RWPE2 (cell line): Measurements from ENCODE around the gene RASSF8.

Experiments used
- ATAC-seq: fragments of 200-7000 bp; cut with Tn5 transposase; 3 replicates; pipeline ENCODE4 v1.9.1; 2021; ENCODE audit warnings: low read depth
- DNase-seq: peaks from one replicate; pipeline ENCODE4 v3.0.0-alpha.2; 2020; ENCODE audit warnings: low spot score
- H3K27ac ChIP-seq: fragments of 450-650 bp; 2 replicates; pipeline ENCODE4 v1.5.1; 2017; ENCODE audit warnings: mild to moderate bottlenecking; ENCODE audit not compliant: poor library complexity, severe bottlenecking
- H3K27me3 ChIP-seq: fragments of 250-450 bp; sonication (Bioruptor Pico); 2 replicates; pipeline ENCODE4 v1.5.1; 2021; ENCODE audit warnings: mild to moderate bottlenecking, moderate library complexity; ENCODE audit not compliant: insufficient read depth, poor library complexity, severe bottlenecking
- H3K36me3 ChIP-seq: fragments of 250-450 bp; sonication (Bioruptor Pico); 2 replicates; pipeline ENCODE4 v1.5.1; 2020; ENCODE audit warnings: low read depth, mild to moderate bottlenecking, moderate library complexity
- H3K4me1 ChIP-seq: fragments of 250-450 bp; sonication (Bioruptor Pico); 2 replicates; pipeline ENCODE4 v1.5.1; 2021; ENCODE audit warnings: mild to moderate bottlenecking, moderate library complexity; ENCODE audit not compliant: insufficient read depth, poor library complexity, severe bottlenecking
- H3K4me3 ChIP-seq: fragments of 250-450 bp; sonication (Bioruptor Pico); 2 replicates; pipeline ENCODE4 v1.5.1; 2021; ENCODE audit warnings: mild to moderate bottlenecking, moderate library complexity; ENCODE audit not compliant: severe bottlenecking
- H3K9me3 ChIP-seq: fragments of 250-450 bp; sonication (Bioruptor Pico); 2 replicates; pipeline ENCODE4 v1.5.1; 2021; ENCODE audit warnings: mild to moderate bottlenecking, moderate library complexity; ENCODE audit not compliant: severe bottlenecking
- CTCF ChIP-seq: fragments of 450-650 bp; IDR thresholded peaks from one replicate; pipeline ENCODE4 v1.5.1; 2017; ENCODE audit warnings: mild to moderate bottlenecking, moderate library complexity; ENCODE audit not compliant: poor library complexity, severe bottlenecking

The RASSF8 gene

GRCh38 chr12:26097046-26097878 is 138.8 kb downstream of the RASSF8 start:
- Histone ChIP-seq H3K9me3 (no peaks in the 10 kb centered on the region), H3K36me3 (no peaks in the 10 kb centered on the region), H3K4me3 (no peak overlapping the region), H3K27me3 (no peaks in the 10 kb centered on the region), H3K27ac (no peak overlapping the region), H3K4me1 (peaks cover 4% of the 10 kb centered on the region)
- TF ChIP-seq CTCF = peak; percentile 87
- DNase-seq (no peak), ATAC-seq (peak; percentile 77)

- no peak for DNase-seq
- no peaks in the 10 kb centered on the region for H3K27me3 ChIP-seq
- H3K9me3 ChIP-seq = no peaks in the 10 kb centered on the region
- no peaks in the 10 kb centered on the region for H3K36me3 ChIP-seq
- no peak overlapping the region for H3K4me3 ChIP-seq
- no peak overlapping the region for H3K27ac ChIP-seq
- no peak for TF ChIP-seq CTCF
- peaks cover 4% of the 10 kb centered on the region for H3K4me1 ChIP-seq
- no peak for ATAC-seq
Measured at GRCh38 chr12:26100666-26101349, 142.3 kb downstream of the RASSF8 start.

DNA sequence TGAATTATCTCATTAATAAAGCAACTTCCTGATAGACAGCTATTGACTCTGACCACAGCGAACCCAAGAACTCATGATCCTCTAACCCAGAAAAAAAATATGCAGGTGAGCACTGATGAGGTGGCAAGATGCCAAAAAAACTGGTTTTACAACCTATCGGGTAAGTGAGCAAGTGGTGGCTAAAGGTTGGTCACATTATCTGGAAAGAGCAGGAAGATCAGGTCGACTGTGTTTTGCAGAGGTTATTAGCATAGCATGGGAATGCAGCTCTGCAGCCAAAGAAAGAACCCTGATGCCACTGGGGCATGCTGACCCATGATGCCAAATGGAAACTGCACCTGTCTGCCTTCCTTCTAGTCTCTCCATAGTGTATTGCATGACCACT is 142.9 kb downstream of the RASSF8 start:
- no peaks in the 10 kb centered on the region for H3K9me3 ChIP-seq
- ATAC-seq (0 out of 3 replicates have a peak, but pooled peaks have one; percentile 31), DNase-seq (no peak)
- no peak for TF ChIP-seq CTCF
- H3K4me3 ChIP-seq = no peak overlapping the region
- H3K27me3 ChIP-seq = no peaks in the 10 kb centered on the region
- H3K4me1 ChIP-seq = peaks cover 4% of the 10 kb centered on the region
- H3K36me3 ChIP-seq = no peaks in the 10 kb centered on the region
- H3K27ac ChIP-seq = no peak overlapping the region

- no peak for ATAC-seq
- H3K27me3 ChIP-seq = no peaks in the 10 kb centered on the region
- H3K4me1 ChIP-seq = peaks cover 4% of the 10 kb centered on the region
- H3K4me3 ChIP-seq = no peak overlapping the region
- no peaks in the 10 kb centered on the region for H3K36me3 ChIP-seq
- H3K27ac ChIP-seq = no peak overlapping the region
- DNase-seq = no peak
- no peak for TF ChIP-seq CTCF
- no peaks in the 10 kb centered on the region for H3K9me3 ChIP-seq
Measured at GRCh38 chr12:26101763-26102162, 143.3 kb downstream of the RASSF8 start.
